HCT116 (cell line): Measurements from ENCODE around the gene YWHAQ. TPM values are rescaled to one million over a fixed set of nuclear protein-coding genes. Genes with fewer than 3 reads are reported as not detected.

Experiments
- ATAC-seq: fragments of 200-7000 bp; cut with Tn5 transposase; 2 replicates; pipeline ENCODE4 v1.9.1; 2020; ENCODE audit warnings: mild to moderate bottlenecking, moderate library complexity
- BruUV-seq: library from RNA; stranded (reverse); fragments of 400-500 nt; replicated peaks from 2 replicates; lab custom pipeline; 2021; lab: Mats Ljungman, UMichigan
- CTCF ChIA-PET: fragments of 300-600 bp; sonication (Branson Sonifier 250); formaldehyde crosslinking; loops from one replicate; lab custom pipeline; 2021; ENCODE audit warnings: antibody characterized with exemption; lab: Charles Lee
- POLR2A ChIA-PET: fragments of 300-600, 350-600 bp; sonication (Branson Sonifier 250); formaldehyde crosslinking; loops from one replicate; lab custom pipeline; 2021; ENCODE audit warnings: antibody characterized with exemption; lab: Charles Lee
- RAD21 ChIA-PET, 2 experiments: fragments of 300-600 bp; sonication (Branson Sonifier 250); formaldehyde crosslinking; loops; one replicate each; lab custom pipeline; 2023; ENCODE audit warnings: low total read pairs in 2 of 2; ENCODE audit not compliant: uncharacterized antibody in 2 of 2, unreplicated experiment in 2 of 2, low non-redundant PET in 1 of 2; lab: Charles Lee
- DNase-seq: peaks from one replicate; pipeline ENCODE4 v3.0.0-alpha.2; 2010; ENCODE audit warnings: low read depth, low spot score
- H2AFZ ChIP-seq: fragments of 200-600 bp; shearing (Covaris generic), sonication (generic); 2 replicates; pipeline ENCODE4 v1.6.1; 2017; ENCODE audit warnings: low read depth, mixed run types, mixed read lengths, antibody characterized with exemption, low read length; ENCODE audit not compliant: poor library complexity, severe bottlenecking
- H3K27ac ChIP-seq: 2 replicates; pipeline ENCODE4 v1.5.1; 2012; ENCODE audit warnings: low read depth, low read length
- H3K27me3 ChIP-seq: fragments of 200-600 bp; sonication (generic); 2 replicates; pipeline ENCODE4 v1.6.1; 2016; ENCODE audit warnings: mixed run types, low read length, mixed read lengths; ENCODE audit not compliant: insufficient read depth
- H3K36me3 ChIP-seq, 2 experiments: fragments of 200-500 bp in 1 of 2; fragments of 200-600 bp in 1 of 2; sonication (Bioruptor generic) in 1 of 2; sonication (generic) in 1 of 2; 2 replicates each; pipeline versions ENCODE4 v1.5.1 to v1.6.1; 2014 to 2016; ENCODE audit warnings: low read length in 2 of 2, inconsistent platforms in 1 of 2, mixed read lengths in 1 of 2, mixed run types in 1 of 2; ENCODE audit not compliant: insufficient read depth in 2 of 2, control insufficient read depth in 1 of 2
- H3K4me1 ChIP-seq, 2 experiments: fragments of 200-600 bp in 1 of 2; sonication (generic) in 1 of 2; 2 replicates each; pipeline versions ENCODE4 v1.5.1 to v1.6.1; 2012 to 2017; ENCODE audit warnings: low read length in 2 of 2, inconsistent platforms in 1 of 2, mild to moderate bottlenecking in 1 of 2, mixed read lengths in 1 of 2, mixed run types in 1 of 2, moderate library complexity in 1 of 2; ENCODE audit not compliant: insufficient read depth in 2 of 2, control insufficient read depth in 1 of 2
- H3K4me2 ChIP-seq: fragments of 200-600 bp; sonication (generic); 2 replicates; pipeline ENCODE4 v1.6.1; 2017; ENCODE audit warnings: mixed run types, low read length, mixed read lengths
- H3K4me3 ChIP-seq, 2 experiments: fragments of 200-600 bp in 1 of 2; sonication (generic) in 1 of 2; replicated peaks in 1 of 2; 2 replicates each; pipeline ENCODE4 v1.5.1; 2011 to 2016; ENCODE audit warnings: low read length in 2 of 2, control low read depth in 1 of 2, low read depth in 1 of 2, mild to moderate bottlenecking in 1 of 2, mixed read lengths in 1 of 2, mixed run types in 1 of 2
- H3K79me2 ChIP-seq: fragments of 200-600 bp; sonication (generic); 2 replicates; pipeline ENCODE4 v1.6.1; 2017; ENCODE audit warnings: mild to moderate bottlenecking, mixed run types, low read length, moderate library complexity, mixed read lengths; ENCODE audit not compliant: insufficient read depth
- H3K9ac ChIP-seq: fragments of 200-600 bp; sonication (generic); 2 replicates; pipeline ENCODE4 v1.6.1; 2016; ENCODE audit warnings: low read length, mixed read lengths
- H3K9me2 ChIP-seq: fragments of 200-600 bp; sonication (generic), shearing (Covaris generic); 2 replicates; pipeline ENCODE4 v1.6.1; 2017; ENCODE audit warnings: mixed run types, mild to moderate bottlenecking, moderate library complexity; ENCODE audit not compliant: insufficient read depth
- H3K9me3 ChIP-seq, 2 experiments: fragments of 200-500 bp in 1 of 2; fragments of 200-600 bp in 1 of 2; sonication (Bioruptor generic) in 1 of 2; sonication (generic) in 1 of 2; 2 replicates each; pipeline ENCODE4 v1.6.1; 2014 to 2017; ENCODE audit warnings: low read length in 2 of 2, mixed read lengths in 2 of 2, inconsistent platforms in 1 of 2, low read depth in 1 of 2, mild to moderate bottlenecking in 1 of 2, mixed run types in 1 of 2, moderate library complexity in 1 of 2; ENCODE audit not compliant: control insufficient read depth in 1 of 2, insufficient read depth in 1 of 2
- H4K20me1 ChIP-seq: fragments of 200-600 bp; sonication (generic), shearing (Covaris generic); 2 replicates; pipeline ENCODE4 v1.6.1; 2017; ENCODE audit warnings: mixed run types, mild to moderate bottlenecking, moderate library complexity; ENCODE audit not compliant: insufficient read depth
- ATF3 ChIP-seq: IDR thresholded peaks from 2 replicates; pipeline ENCODE4 v1.6.1; 2012
- CBX3 ChIP-seq: IDR thresholded peaks from 2 replicates; pipeline ENCODE4 v1.6.1; 2012; ENCODE audit warnings: low read depth
- CTCF ChIP-seq, 3 experiments: fragments of 200-600 bp in 1 of 3; sonication (generic) in 1 of 3; IDR thresholded peaks in 2 of 3; conservative IDR thresholded peaks in 1 of 3; 2 replicates each; pipeline ENCODE4 v1.5.1; 2012 to 2017; ENCODE audit warnings: low read depth in 2 of 3, low read length in 2 of 3, antibody characterized with exemption in 1 of 3, borderline replicate concordance in 1 of 3, control low read depth in 1 of 3, mild to moderate bottlenecking in 1 of 3, mixed read lengths in 1 of 3, mixed run types in 1 of 3, moderate library complexity in 1 of 3; ENCODE audit not compliant: insufficient read depth in 1 of 3
- EGR1 ChIP-seq: IDR thresholded peaks from 2 replicates; pipeline ENCODE4 v1.6.1; 2012; ENCODE audit warnings: low read depth
- ELF1 ChIP-seq: IDR thresholded peaks from 2 replicates; pipeline ENCODE4 v1.6.1; 2012; ENCODE audit warnings: low read depth, borderline replicate concordance
- EZH2phosphoT487 ChIP-seq: fragments of 200-600 bp; IDR thresholded peaks from 2 replicates; pipeline ENCODE4 v1.6.1; 2018; ENCODE audit warnings: antibody characterized with exemption, borderline replicate concordance
- FOSL1 ChIP-seq: IDR thresholded peaks from 2 replicates; pipeline ENCODE4 v1.6.1; 2012; ENCODE audit warnings: low read depth
- JUND ChIP-seq: IDR thresholded peaks from 2 replicates; pipeline ENCODE4 v1.6.1; 2012
- MAX ChIP-seq: IDR thresholded peaks from 2 replicates; pipeline ENCODE4 v1.6.1; 2012
- POLR2A ChIP-seq: IDR thresholded peaks from 2 replicates; pipeline ENCODE4 v1.7.0; 2011; ENCODE audit warnings: borderline replicate concordance; ENCODE audit not compliant: insufficient read depth, insufficient read length; ENCODE audit errors: extremely low read depth
- POLR2AphosphoS5 ChIP-seq: IDR thresholded peaks from 2 replicates; pipeline ENCODE4 v1.6.1; 2011; ENCODE audit warnings: mild to moderate bottlenecking, low read depth, low read length, moderate library complexity
- SIN3A ChIP-seq: IDR thresholded peaks from 2 replicates; pipeline ENCODE4 v1.6.1; 2012; ENCODE audit warnings: low read depth
- SP1 ChIP-seq: IDR thresholded peaks from 2 replicates; pipeline ENCODE4 v1.6.1; 2012; ENCODE audit warnings: low read depth
- TCF7L2 ChIP-seq: IDR thresholded peaks from 2 replicates; pipeline ENCODE4 v1.7.0; 2011; ENCODE audit warnings: borderline replicate concordance, inconsistent platforms; ENCODE audit not compliant: insufficient read depth, insufficient read length; ENCODE audit errors: extremely low read depth
- YY1 ChIP-seq: IDR thresholded peaks from 2 replicates; pipeline ENCODE4 v1.6.1; 2011; ENCODE audit warnings: low read length, low read depth, moderate library complexity, mild to moderate bottlenecking; ENCODE audit not compliant: insufficient replicate concordance; ENCODE audit errors: extremely low read depth
- ZBTB33 ChIP-seq: IDR thresholded peaks from 2 replicates; pipeline ENCODE4 v1.6.1; 2011; ENCODE audit warnings: mild to moderate bottlenecking, low read length, moderate library complexity; ENCODE audit not compliant: insufficient replicate concordance; ENCODE audit errors: extremely low read depth
- ZFX ChIP-seq: fragments of 450-650 bp; IDR thresholded peaks from 2 replicates; pipeline ENCODE4 v1.6.1; 2017
- ZNF274 ChIP-seq: fragments of 200-500 bp; sonication (Bioruptor generic); IDR thresholded peaks from 2 replicates; pipeline ENCODE4 v1.6.1; 2014; ENCODE audit warnings: mild to moderate bottlenecking, low read depth, low read length, inconsistent platforms
- intact Hi-C: fragments of 100-400 bp; cut with micrococcal nuclease; formaldehyde crosslinking; loops from 2 replicates; pipeline ENCODE4 v1.10.0; 2022
- total RNA-seq: library from RNA; stranded (reverse); gene quantifications from one replicate; pipeline ENCODE4 v1.2.1, GENCODE V29; 2021; ENCODE audit not compliant: unreplicated experiment

The YWHAQ gene
- total RNA-seq, 1 experiment from 2014 or later: 365 TPM

- H3K4me2 ChIP-seq: no peak overlapping the region
- intact Hi-C loops: no loop called here
- no peak overlapping the region for H3K9ac ChIP-seq
- H3K9me2 ChIP-seq: no peaks in the 10 kb centered on the region
- DNase-seq (no peak), ATAC-seq (no peak)
- H4K20me1 ChIP-seq: peaks cover 62% of the 10 kb centered on the region
- RAD21 ChIA-PET: no interaction called here
- H3K4me3 ChIP-seq: no peak overlapping the region
- no TSS peak for BruUV-seq
- CTCF ChIA-PET: no interaction called here
- H2AFZ ChIP-seq: no peak overlapping the region
- POLR2A ChIA-PET: interaction anchor here (1.6 kb wide), 1 partner anchor 13 kb away, joined by 3 read pairs; the partner anchor contains the start of gene YWHAQ
- H3K9me3 ChIP-seq: no peaks in the 10 kb centered on the region
- H3K79me2 ChIP-seq: peaks cover 100% of the 10 kb centered on the region
- H3K27me3 ChIP-seq: no peaks in the 10 kb centered on the region
- H3K36me3 ChIP-seq: peaks cover 0 to 20% of the 10 kb centered on the region in 2 experiments; a peak in 1 of 4 replicates
- peaks cover 0 to 5% of the 10 kb centered on the region in 2 experiments; a peak in 1 of 4 replicates for H3K4me1 ChIP-seq
- H3K27ac ChIP-seq: no peak overlapping the region
- TF ChIP-seq FOSL1: no peak
- no peak for TF ChIP-seq CBX3
- no peak for TF ChIP-seq SIN3A
- no peak for TF ChIP-seq POLR2AphosphoS5
- TF ChIP-seq CTCF (IDR thresholded peaks at IDR 0.05 in 2 of 3, conservative IDR thresholded peaks at IDR 0.05 in 1 of 3; ENCODE audit: borderline replicate concordance in 1 of 3, insufficient read depth in 1 of 3, low read depth in 2 of 3, low read length in 2 of 3): no peak
- TF ChIP-seq ZBTB33: no peak
- TF ChIP-seq ELF1: no peak
- no peak for TF ChIP-seq MAX
- no peak for TF ChIP-seq EGR1
- no peak for TF ChIP-seq ZNF274
- no peak for TF ChIP-seq YY1
- TF ChIP-seq POLR2A: no peak
- TF ChIP-seq ZFX: no peak
- TF ChIP-seq EZH2phosphoT487: no peak
- no peak for TF ChIP-seq SP1
- no peak for TF ChIP-seq JUND
- TF ChIP-seq ATF3: no peak
- TF ChIP-seq TCF7L2: no peak
Measured at GRCh38 chr2:9618410-9618809, 12.4 kb downstream of the YWHAQ start.
